A673 (cell line): ENCODE measurements around the gene NCCRP1.

Source experiments
- EZH2 ChIP-seq: fragments of 200-600 bp; sonication (generic); IDR thresholded peaks from 2 replicates; pipeline ENCODE4 v1.6.1; 2017; ENCODE audit warnings: borderline replicate concordance, low read depth, mild to moderate bottlenecking, mixed read lengths, antibody characterized with exemption, low read length; ENCODE audit not compliant: poor library complexity, severe bottlenecking
- TF ChIP-seq, protein P1 (sequence below): fragments of 300-800, 200-600 bp; sonication (generic); conservative IDR thresholded peaks from 2 replicates; pipeline ENCODE4 v1.5.1; 2017; ENCODE audit warnings: low read depth, mild to moderate bottlenecking, antibody characterized with exemption, low read length, moderate library complexity, mixed read lengths

- TF ChIP-seq, protein P1, sequence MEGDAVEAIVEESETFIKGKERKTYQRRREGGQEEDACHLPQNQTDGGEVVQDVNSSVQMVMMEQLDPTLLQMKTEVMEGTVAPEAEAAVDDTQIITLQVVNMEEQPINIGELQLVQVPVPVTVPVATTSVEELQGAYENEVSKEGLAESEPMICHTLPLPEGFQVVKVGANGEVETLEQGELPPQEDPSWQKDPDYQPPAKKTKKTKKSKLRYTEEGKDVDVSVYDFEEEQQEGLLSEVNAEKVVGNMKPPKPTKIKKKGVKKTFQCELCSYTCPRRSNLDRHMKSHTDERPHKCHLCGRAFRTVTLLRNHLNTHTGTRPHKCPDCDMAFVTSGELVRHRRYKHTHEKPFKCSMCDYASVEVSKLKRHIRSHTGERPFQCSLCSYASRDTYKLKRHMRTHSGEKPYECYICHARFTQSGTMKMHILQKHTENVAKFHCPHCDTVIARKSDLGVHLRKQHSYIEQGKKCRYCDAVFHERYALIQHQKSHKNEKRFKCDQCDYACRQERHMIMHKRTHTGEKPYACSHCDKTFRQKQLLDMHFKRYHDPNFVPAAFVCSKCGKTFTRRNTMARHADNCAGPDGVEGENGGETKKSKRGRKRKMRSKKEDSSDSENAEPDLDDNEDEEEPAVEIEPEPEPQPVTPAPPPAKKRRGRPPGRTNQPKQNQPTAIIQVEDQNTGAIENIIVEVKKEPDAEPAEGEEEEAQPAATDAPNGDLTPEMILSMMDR: no peak
- no peak for TF ChIP-seq EZH2
Measured at GRCh38 chr19:39188960-39189359, 7.8 kb upstream of the NCCRP1 start.
